Common myeloid progenitor, CD34-positive (primary cell): ENCODE data around the gene SCAMP5.
A peak's percentile ranks its signal among the peaks of the same experiment; 100 is the strongest.

Experiments
- CTCF ChIA-PET: fragments of 350-600 bp; sonication (Branson Sonifier 250); formaldehyde crosslinking; loops from one replicate; lab custom pipeline; 2021; ENCODE audit warnings: antibody characterized with exemption; lab: Charles Lee
- POLR2A ChIA-PET: fragments of 350-600 bp; sonication (Branson Sonifier 250); formaldehyde crosslinking; loops from one replicate; lab custom pipeline; 2021; ENCODE audit warnings: antibody characterized with exemption; lab: Charles Lee
- DNase-seq, 3 donors: peaks; one replicate each; pipeline versions ENCODE4 v3.0.0 to v3.0.0-alpha.2; 2013
- H3K27ac ChIP-seq, 2 experiments: 1 replicate in 1 of 2; 2 replicates in 1 of 2; pipeline ENCODE4 v1.7.0; 2013; ENCODE audit warnings: inconsistent platforms in 2 of 2, low read length in 2 of 2, mild to moderate bottlenecking in 2 of 2, low read depth in 1 of 2, moderate library complexity in 1 of 2; ENCODE audit not compliant: severe bottlenecking in 2 of 2, insufficient read depth in 1 of 2, poor library complexity in 1 of 2
- H3K27me3 ChIP-seq, 5 experiments: replicated peaks in 2 of 5; 1 replicate in 3 of 5; 2 replicates in 2 of 5; pipeline versions ENCODE4 v1.6.1 to v1.7.0; 2013; ENCODE audit warnings: low read length in 4 of 5, mild to moderate bottlenecking in 2 of 5, moderate library complexity in 2 of 5, inconsistent platforms in 1 of 5; ENCODE audit not compliant: insufficient read depth in 5 of 5, control insufficient read depth in 4 of 5
- H3K36me3 ChIP-seq, 4 experiments: 1 replicate in 2 of 4; 2 replicates in 2 of 4; pipeline versions ENCODE4 v1.6.1 to v1.7.0; 2013; ENCODE audit warnings: low read length in 3 of 4, control low read depth in 1 of 4, mild to moderate bottlenecking in 1 of 4; ENCODE audit not compliant: control insufficient read depth in 4 of 4, insufficient read depth in 4 of 4
- H3K4me1 ChIP-seq, 4 experiments: 1 replicate in 3 of 4; 2 replicates in 1 of 4; pipeline versions ENCODE4 v1.6.1 to v1.7.1; 2013; ENCODE audit warnings: low read length in 3 of 4, mild to moderate bottlenecking in 3 of 4, control low read depth in 1 of 4, inconsistent platforms in 1 of 4, moderate library complexity in 1 of 4; ENCODE audit not compliant: control insufficient read depth in 4 of 4, insufficient read depth in 4 of 4; ENCODE audit errors: control extremely low read depth in 1 of 4
- H3K4me3 ChIP-seq, 7 experiments: 1 replicate in 4 of 7; 2 replicates in 3 of 7; pipeline versions ENCODE4 v1.5.1 to v1.7.0; 2013; ENCODE audit warnings: mild to moderate bottlenecking in 7 of 7, low read length in 6 of 7, moderate library complexity in 6 of 7, inconsistent platforms in 2 of 7, low read depth in 2 of 7, control low read depth in 1 of 7; ENCODE audit not compliant: insufficient read depth in 4 of 7, control insufficient read depth in 1 of 7; ENCODE audit errors: extremely low read depth in 1 of 7
- H3K9me3 ChIP-seq, 5 experiments: 1 replicate in 4 of 5; 2 replicates in 1 of 5; pipeline versions ENCODE4 v1.6.1 to v1.7.1; 2013; ENCODE audit warnings: low read length in 4 of 5, mild to moderate bottlenecking in 2 of 5, inconsistent platforms in 1 of 5, low read depth in 1 of 5, moderate library complexity in 1 of 5; ENCODE audit not compliant: control insufficient read depth in 4 of 5, insufficient read depth in 2 of 5; ENCODE audit errors: control extremely low read depth in 1 of 5
- WGBS: methylation state at CpG from one replicate; pipeline ENCODE4 v1.1.5; 2013; ENCODE audit not compliant: insufficient coverage; 5-methylcytosine and 5-hydroxymethylcytosine counted together

SCAMP5 gene

DNA sequence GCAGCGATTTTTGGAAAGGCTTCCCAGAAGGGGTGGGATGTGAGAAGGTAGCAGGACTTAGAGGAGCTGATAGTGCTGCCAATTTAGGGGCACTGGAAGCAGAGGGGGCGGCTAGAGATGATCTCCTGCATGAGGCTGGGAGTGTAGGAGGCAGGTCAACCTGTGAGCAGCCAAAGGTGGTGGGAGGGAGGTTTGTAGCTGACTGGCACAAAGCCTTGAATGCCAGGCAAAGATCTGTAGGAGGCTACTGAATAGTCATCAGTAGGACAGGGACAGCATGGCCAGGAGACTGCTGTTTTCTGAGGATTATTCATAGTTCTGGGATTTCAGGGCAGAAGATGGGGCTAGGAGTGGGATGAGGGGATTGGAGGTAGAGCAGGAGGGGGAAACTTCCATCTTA is 2.2 kb downstream of the SCAMP5 start:
- 100% methylated on average over 2 of the region's 2 CpGs for WGBS
- Histone ChIP-seq H3K27ac (no peak overlapping the region), H3K27me3 (peaks cover 0 to 3% (median 3%) of the 10 kb centered on the region in 5 experiments), H3K9me3 (no peaks in the 10 kb centered on the region), H3K4me1 (peaks cover 0 to 20% (median 18%) of the 10 kb centered on the region in 4 experiments), H3K4me3 (no peak overlapping the region), H3K36me3 (peaks cover 0 to 2% (median 0%) of the 10 kb centered on the region in 4 experiments)
- ChIA-PET POLR2A (no interaction called here), CTCF (interaction anchor here (1.7 kb wide), 1 partner anchor 29 kb away, joined by 5 read pairs; no protein-coding TSS in a partner anchor)
- DNase-seq: no peak

DNA sequence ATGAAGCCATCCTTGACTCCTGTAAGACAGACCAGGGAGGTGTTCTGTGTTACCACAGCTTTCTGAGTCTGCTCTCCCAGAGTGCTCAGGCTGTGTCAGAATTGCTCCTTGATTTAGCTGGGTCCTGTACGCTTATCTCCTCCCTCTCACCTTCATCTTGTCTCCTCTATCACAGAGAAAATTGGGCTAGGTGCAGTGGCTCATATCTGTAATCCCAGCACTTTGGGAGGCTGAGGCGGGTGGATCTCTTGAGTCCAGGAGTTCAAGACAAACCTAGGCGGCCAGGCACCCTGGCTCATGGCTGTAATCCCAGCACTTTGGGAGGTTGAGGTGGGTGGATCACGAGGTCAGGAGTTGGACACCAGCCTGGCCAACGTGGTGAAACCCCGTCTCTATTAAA is 5.9 kb downstream of the SCAMP5 start:
- Histone ChIP-seq H3K36me3 (peaks cover 0 to 2% (median 0%) of the 10 kb centered on the region in 4 experiments), H3K27me3 (peaks cover 0 to 1% (median 0%) of the 10 kb centered on the region in 5 experiments), H3K27ac (no peak overlapping the region), H3K9me3 (no peaks in the 10 kb centered on the region), H3K4me1 (peaks cover 0 to 9% (median 8%) of the 10 kb centered on the region in 4 experiments), H3K4me3 (no peak overlapping the region)
- no peak for DNase-seq
- ChIA-PET POLR2A (no interaction called here), CTCF (interaction anchor here (0.7 kb wide), 1 partner anchor 26 kb away, joined by 3 read pairs; no protein-coding TSS in a partner anchor)
- WGBS: 98% methylated on average over 5 of the region's 6 CpGs

DNA sequence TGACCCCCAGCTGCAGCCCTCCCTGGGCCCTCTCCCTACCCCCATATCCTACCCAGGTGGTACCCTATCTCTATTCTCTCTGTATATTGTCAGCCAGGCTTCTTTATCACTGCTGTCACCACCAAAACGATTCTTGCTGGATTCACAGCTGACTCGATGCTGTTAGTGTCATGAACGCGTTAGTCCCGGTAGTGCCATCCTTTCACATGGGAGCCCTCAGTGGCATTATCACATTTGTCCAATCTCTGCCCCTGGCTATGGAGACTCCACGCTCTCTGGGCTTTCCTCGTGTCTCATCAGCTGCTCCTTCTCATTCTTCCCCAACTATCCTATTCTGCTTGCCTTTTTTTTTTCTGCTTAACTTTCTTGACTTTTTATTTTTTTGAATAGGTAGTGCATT is 7.0 kb downstream of the SCAMP5 start:
- Histone ChIP-seq H3K4me1 (peaks cover 5 to 8% (median 6%) of the 10 kb centered on the region in 4 experiments), H3K27me3 (no peaks in the 10 kb centered on the region), H3K27ac (no peak overlapping the region), H3K9me3 (no peaks in the 10 kb centered on the region), H3K36me3 (peaks cover 0 to 2% (median 0%) of the 10 kb centered on the region in 4 experiments), H3K4me3 (no peak overlapping the region)
- no peak for DNase-seq
- WGBS: 89% methylated on average over 7 of the region's 7 CpGs
- POLR2A ChIA-PET: no interaction called here
- CTCF ChIA-PET: interaction anchor here (1.4 kb wide), 1 partner anchor 13 kb away, joined by 4 read pairs; no protein-coding TSS in a partner anchor

DNA sequence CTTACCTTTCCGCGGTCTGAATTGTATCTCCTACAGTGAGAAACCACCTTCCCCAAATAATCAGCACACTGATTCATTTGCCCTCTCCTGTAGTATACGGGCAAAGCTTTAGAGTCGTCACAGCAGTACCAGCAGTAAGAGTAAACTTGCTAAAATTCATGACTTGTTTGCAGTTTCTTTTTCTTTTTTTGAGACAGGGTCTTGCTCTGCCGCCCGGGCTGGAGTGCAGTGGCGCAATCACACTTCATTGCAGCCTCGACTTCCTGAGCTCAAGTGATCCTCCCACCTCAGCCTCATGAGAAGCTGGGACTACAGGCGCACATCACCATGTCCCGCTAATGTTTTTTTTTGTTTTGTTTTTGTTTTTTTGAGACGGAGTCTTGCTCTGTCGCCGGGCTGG is 11.9 kb downstream of the SCAMP5 start:
- POLR2A ChIA-PET: interaction anchor here (0.7 to 1.4 kb wide), 2 partner anchors 19 to 337 kb away, joined by 3 to 7 read pairs; no protein-coding TSS in a partner anchor

DNA sequence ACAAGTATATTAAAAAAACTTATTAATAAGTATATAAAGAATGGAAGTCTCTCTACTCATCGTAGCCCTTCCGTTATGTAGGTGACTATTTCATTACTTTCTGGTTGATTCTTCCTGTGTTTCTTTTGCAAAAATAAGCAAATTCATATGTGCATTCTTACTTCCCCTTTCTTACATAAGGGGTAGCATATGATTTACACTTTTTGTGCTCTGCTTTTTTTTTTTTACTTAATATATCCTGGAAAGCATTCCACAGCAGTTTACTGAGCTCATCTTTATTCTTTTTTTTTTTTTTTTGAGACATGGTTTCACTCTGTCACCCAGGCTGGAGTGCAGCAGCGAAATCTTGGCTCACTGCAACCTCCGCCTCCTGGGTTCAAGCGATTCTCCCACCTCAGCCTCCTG is 12.9 kb downstream of the SCAMP5 start:
- H3K27ac ChIP-seq: no peak overlapping the region
- POLR2A ChIA-PET: no interaction called here

More for the DNA sequence above, 11.9 kb downstream of the SCAMP5 start:
- H3K4me1 ChIP-seq: peaks cover 13 to 41% (median 24%) of the 10 kb centered on the region in 4 experiments
- 88% methylated on average over 11 of the region's 13 CpGs for WGBS
- H3K36me3 ChIP-seq: no peaks in the 10 kb centered on the region
- peak in 1 of 3 donors; percentile 35 for DNase-seq
- peak overlapping the region in 1 of 7 experiments; percentile 11 for H3K4me3 ChIP-seq
- H3K9me3 ChIP-seq: no peaks in the 10 kb centered on the region
- peak overlapping the region in 1 of 2 experiments; percentile 43 for H3K27ac ChIP-seq
- H3K27me3 ChIP-seq: no peaks in the 10 kb centered on the region
- CTCF ChIA-PET: interaction anchor here (1.0 to 3.0 kb wide), 3 partner anchors 8 to 35 kb away, joined by 3 to 11 read pairs (median 3); partner anchors contain the start of gene SCAMP5

GRCh38 chr15:75008629-75009326 is 13.4 kb downstream of the SCAMP5 start:
- 40% methylated on average over 1 of the region's 6 CpGs for WGBS
- Histone ChIP-seq H3K4me1 (peaks cover 13 to 47% (median 24%) of the 10 kb centered on the region in 4 experiments), H3K27ac (no peak overlapping the region), H3K27me3 (no peaks in the 10 kb centered on the region), H3K9me3 (no peaks in the 10 kb centered on the region), H3K36me3 (no peaks in the 10 kb centered on the region), H3K4me3 (peak overlapping the region in 5 of 7 experiments; percentile 20 to 66 (median 36))
- CTCF ChIA-PET: interaction anchor here (1.8 to 3.0 kb wide), 2 partner anchors 13 to 20 kb away, joined by 5 to 11 read pairs; partner anchors contain the start of gene SCAMP5
- POLR2A ChIA-PET: interaction anchor here (0.6 to 1.0 kb wide), 2 partner anchors 15 to 16 kb away, joined by 3 to 5 read pairs; partner anchors contain the start of gene PPCDC
- DNase-seq: peak in 2 of 3 donors; percentile 73 to 80

More for the DNA sequence above, 12.9 kb downstream of the SCAMP5 start:
- CTCF ChIA-PET: interaction anchor here (1.0 to 3.0 kb wide), 3 partner anchors 9 to 34 kb away, joined by 3 to 11 read pairs (median 3); partner anchors contain the start of gene SCAMP5
- no peaks in the 10 kb centered on the region for H3K27me3 ChIP-seq
- H3K9me3 ChIP-seq: no peaks in the 10 kb centered on the region
- H3K4me3 ChIP-seq: peak overlapping the region in 5 of 7 experiments; percentile 20 to 66 (median 36)
- H3K36me3 ChIP-seq: no peaks in the 10 kb centered on the region
- WGBS: 10% methylated on average over 2 of the region's 5 CpGs
- DNase-seq: peak; percentile 62 to 87 (median 80)
- peaks cover 13 to 47% (median 24%) of the 10 kb centered on the region in 4 experiments for H3K4me1 ChIP-seq
